Stimulated activated CD8-positive, alpha-beta memory T cell treated with anti-CD3 and anti-CD28 coated beads, Interleukin-7, amount 100 ng/mL, for 4 hours (primary cell): ENCODE data around the gene OSBP.

ENCODE experiments used
- DNase-seq, 2 donors: peaks; one replicate each; pipeline ENCODE4 v3.0.0-alpha.2; 2020; ENCODE audit warnings: low read depth in 2 of 2

OSBP gene

GRCh38 chr11:59607703-59608454 is 7.7 kb downstream of the OSBP start:
- no peak for DNase-seq

- DNase-seq = no peak
Measured at GRCh38 chr11:59602432-59602831, 13.1 kb downstream of the OSBP start.

GRCh38 chr11:59601788-59602187 is 13.8 kb downstream of the OSBP start:
- no peak for DNase-seq

- no peak for DNase-seq
Measured at GRCh38 chr11:59600636-59601035, 14.9 kb downstream of the OSBP start.

GRCh38 chr11:59600234-59600633 is 15.3 kb downstream of the OSBP start:
- no peak for DNase-seq

GRCh38 chr11:59598961-59599360 is 16.6 kb downstream of the OSBP start:
- DNase-seq = no peak

GRCh38 chr11:59584294-59584693 is 31.3 kb downstream of the OSBP start:
- no peak for DNase-seq

- no peak for DNase-seq
Measured at GRCh38 chr11:59582006-59582405, 33.6 kb downstream of the OSBP start.

GRCh38 chr11:59578369-59578768 is 37.2 kb downstream of the OSBP start:
- no peak for DNase-seq

- DNase-seq = no peak
Measured at GRCh38 chr11:59575505-59575904, 40.1 kb downstream of the OSBP start.

- DNase-seq = no peak
Measured at GRCh38 chr11:59574932-59575502, 40.6 kb downstream of the OSBP start.

GRCh38 chr11:59574467-59574866 is 41.1 kb downstream of the OSBP start:
- DNase-seq = no peak

- no peak for DNase-seq
Measured at GRCh38 chr11:59573216-59573615, 42.4 kb downstream of the OSBP start.

GRCh38 chr11:59572091-59572490 is 43.5 kb downstream of the OSBP start:
- DNase-seq = no peak

GRCh38 chr11:59562292-59562691 is 53.3 kb downstream of the OSBP start:
- no peak for DNase-seq

GRCh38 chr11:59560702-59561473 is 54.7 kb downstream of the OSBP start:
- DNase-seq = peak; percentile 72 to 77

- peak; percentile 20 to 63 for DNase-seq
Measured at GRCh38 chr11:59560290-59560701, 55.3 kb downstream of the OSBP start.

GRCh38 chr11:59559886-59560285 is 55.7 kb downstream of the OSBP start:
- DNase-seq = no peak

GRCh38 chr11:59558270-59558643 is 57.3 kb downstream of the OSBP start:
- DNase-seq = no peak

GRCh38 chr11:59556917-59557348 is 58.6 kb downstream of the OSBP start:
- DNase-seq = no peak

GRCh38 chr11:59556115-59556916 is 59.3 kb downstream of the OSBP start:
- peak; percentile 43 to 57 for DNase-seq

- DNase-seq = no peak
Measured at GRCh38 chr11:59555601-59556114, 59.9 kb downstream of the OSBP start.
